ENCODE data around the gene GYS2.

GRCh38 chr12:21552635-21553328 is 51.9 kb downstream of the GYS2 start:
- no peak for TF ChIP-seq CTCF (IDR thresholded peaks at IDR 0.05)
- TF ChIP-seq POLR2AphosphoS5 (IDR thresholded peaks at IDR 0.05), result no peak
- no peak for TF ChIP-seq POLR2A (IDR thresholded peaks at IDR 0.05; ENCODE audit: low read depth)
